ENCODE results near the gene LYRM1. TPM values are rescaled to one million over a fixed set of nuclear protein-coding genes. Genes with fewer than 3 reads are reported as not detected.

LYRM1 gene, protein sequence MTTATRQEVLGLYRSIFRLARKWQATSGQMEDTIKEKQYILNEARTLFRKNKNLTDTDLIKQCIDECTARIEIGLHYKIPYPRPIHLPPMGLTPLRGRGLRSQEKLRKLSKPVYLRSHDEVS
- 10 to 100 TPM in 5 of 6 donors, 1 to 10 TPM in 1; 9.9 to 17.5 (median 14.4) TPM for total RNA-seq
- polyA plus RNA-seq = 10 to 100 TPM; 21.5 to 30.9 TPM

DNA sequence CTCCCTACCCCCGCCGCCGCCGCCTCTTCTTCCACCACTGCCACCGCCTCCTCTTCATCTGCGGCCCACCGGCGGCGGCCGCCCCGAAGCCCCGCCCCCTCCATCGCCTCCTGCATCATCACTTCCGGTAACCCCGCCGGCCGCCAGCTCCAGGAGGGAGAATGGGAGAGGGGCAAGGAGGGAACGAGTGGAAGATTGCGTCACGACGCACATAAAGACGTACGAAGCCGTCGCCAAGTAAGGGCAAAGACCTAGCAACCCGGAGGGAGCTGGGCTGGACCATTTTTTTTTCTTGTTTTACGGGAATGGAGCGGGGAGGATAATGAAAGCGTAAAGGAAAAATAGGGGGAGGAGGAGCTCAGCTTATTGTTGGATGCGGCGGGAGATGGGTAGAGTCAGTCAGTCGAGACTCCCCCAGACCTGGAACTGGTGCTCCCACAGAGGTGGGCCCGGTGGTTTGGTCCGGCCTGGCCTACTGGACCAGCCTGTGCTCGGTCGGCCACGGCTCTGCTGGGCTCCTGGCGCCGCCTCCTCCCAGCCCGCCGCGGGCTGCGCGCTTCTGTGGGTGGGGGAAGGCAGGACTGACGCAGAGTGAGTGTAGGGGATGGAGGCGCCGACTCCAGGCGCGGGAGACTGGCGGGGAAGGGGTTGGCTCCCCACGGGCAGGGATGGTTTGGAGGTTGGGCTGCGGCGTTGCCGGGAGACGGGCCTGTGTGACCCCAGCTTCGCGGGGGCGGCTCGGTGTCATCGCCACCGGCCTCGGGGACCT, at the start of gene LYRM1, which contains the start of gene DCUN1D3:
LYRM1 (plus strand) TSS at position 473 of the 769 bp plus-strand sequence. CDS start 14,785 bp downstream, outside the sequence.
DCUN1D3 (minus strand) TSS at position 60 of the 769 bp plus-strand sequence. CDS start 37,820 bp downstream, outside the sequence.
- FAIRE-seq (peak; percentile 64), ATAC-seq (peak; percentile 84 to 92 (median 90)), DNase-seq (peak; percentile 93 to 97 (median 96))
- 0 to 1% methylated on average over 61 to 62 of the region's 62 CpGs for WGBS, 2 donors
- TF ChIP-seq, protein P1, sequence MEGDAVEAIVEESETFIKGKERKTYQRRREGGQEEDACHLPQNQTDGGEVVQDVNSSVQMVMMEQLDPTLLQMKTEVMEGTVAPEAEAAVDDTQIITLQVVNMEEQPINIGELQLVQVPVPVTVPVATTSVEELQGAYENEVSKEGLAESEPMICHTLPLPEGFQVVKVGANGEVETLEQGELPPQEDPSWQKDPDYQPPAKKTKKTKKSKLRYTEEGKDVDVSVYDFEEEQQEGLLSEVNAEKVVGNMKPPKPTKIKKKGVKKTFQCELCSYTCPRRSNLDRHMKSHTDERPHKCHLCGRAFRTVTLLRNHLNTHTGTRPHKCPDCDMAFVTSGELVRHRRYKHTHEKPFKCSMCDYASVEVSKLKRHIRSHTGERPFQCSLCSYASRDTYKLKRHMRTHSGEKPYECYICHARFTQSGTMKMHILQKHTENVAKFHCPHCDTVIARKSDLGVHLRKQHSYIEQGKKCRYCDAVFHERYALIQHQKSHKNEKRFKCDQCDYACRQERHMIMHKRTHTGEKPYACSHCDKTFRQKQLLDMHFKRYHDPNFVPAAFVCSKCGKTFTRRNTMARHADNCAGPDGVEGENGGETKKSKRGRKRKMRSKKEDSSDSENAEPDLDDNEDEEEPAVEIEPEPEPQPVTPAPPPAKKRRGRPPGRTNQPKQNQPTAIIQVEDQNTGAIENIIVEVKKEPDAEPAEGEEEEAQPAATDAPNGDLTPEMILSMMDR (IDR thresholded peaks at IDR 0.05) = no peak
- H3K9me3 ChIP-seq = no peaks in the 10 kb centered on the region
- H3K27me3 ChIP-seq = no peaks in the 10 kb centered on the region
- peaks cover 12 to 50% (median 19%) of the 10 kb centered on the region in 3 donors for H3K4me1 ChIP-seq
- H3K27ac ChIP-seq = peak within 1 kb of the TSS; percentile 87 to 95 (median 92)
- no peaks in the 10 kb centered on the region for H3K36me3 ChIP-seq
- peak within 1 kb of the TSS; percentile 62 to 84 (median 70) for H3K4me3 ChIP-seq
- intact Hi-C loops (cut with DNase I) = no loop called here

DNA sequence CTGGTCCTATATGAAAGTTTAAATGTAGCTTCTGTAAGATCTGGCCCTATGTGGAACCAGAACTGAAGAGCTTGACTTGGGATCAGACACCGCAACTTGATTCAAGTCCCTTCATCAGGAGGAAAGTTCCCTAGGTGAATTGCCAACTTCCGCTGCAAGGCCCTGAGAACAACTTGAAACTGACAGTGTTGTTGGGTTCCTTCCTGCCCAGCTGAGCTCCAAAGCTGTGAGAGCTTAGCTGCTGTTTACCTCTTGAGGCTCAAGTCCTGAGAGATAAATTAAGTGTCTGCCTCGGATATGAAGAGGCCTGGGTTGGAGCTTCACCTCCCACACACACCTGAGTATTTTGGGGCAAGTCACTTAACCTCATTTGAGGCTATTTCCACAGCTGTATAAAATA, 49.6 kb upstream of the LYRM1 start:
- ATAC-seq (no peak), FAIRE-seq (no peak), DNase-seq (no peak)
- intact Hi-C loops (cut with DNase I) = no loop called here
- H3K4me1 ChIP-seq = peaks cover 5 to 14% (median 5%) of the 10 kb centered on the region in 3 donors
- no peaks in the 10 kb centered on the region for H3K9me3 ChIP-seq
- no peak overlapping the region for H3K4me3 ChIP-seq
- H3K36me3 ChIP-seq = no peaks in the 10 kb centered on the region
- TF ChIP-seq, protein P1 (IDR thresholded peaks at IDR 0.05) = no peak
- no peaks in the 10 kb centered on the region for H3K27me3 ChIP-seq
- WGBS, 2 donors = 71 to 77% methylated on average over 3 of the region's 3 CpGs
- peak overlapping the region; percentile 9 to 43 (median 22) for H3K27ac ChIP-seq

DNA sequence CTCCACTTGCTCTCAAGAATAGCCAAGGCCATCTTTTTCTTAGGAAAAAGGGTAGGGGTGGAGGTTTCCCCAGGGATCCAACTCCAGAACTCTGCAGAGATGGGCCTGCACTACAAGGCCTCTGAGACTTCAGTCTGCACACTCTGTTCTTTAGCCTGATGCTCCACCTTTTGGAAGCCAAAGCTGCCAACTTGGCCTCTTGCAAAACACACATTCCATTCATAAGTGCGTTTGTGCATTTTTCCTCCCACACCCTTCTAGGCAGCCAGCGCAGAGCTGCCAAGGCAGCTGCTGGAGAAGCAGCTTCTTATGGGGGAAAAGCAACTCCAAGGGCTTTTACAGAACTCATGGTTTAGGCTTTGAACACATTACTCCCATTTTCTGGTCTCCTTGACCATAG, 49.0 kb upstream of the LYRM1 start:
- ATAC-seq = peak; percentile 67 to 82 (median 74)
- no peak for FAIRE-seq
- no peaks in the 10 kb centered on the region for H3K27me3 ChIP-seq
- no peak overlapping the region for H3K4me3 ChIP-seq
- 38 to 40% methylated on average over 2 of the region's 2 CpGs for WGBS, 2 donors
- TF ChIP-seq, protein P1 (IDR thresholded peaks at IDR 0.05) = no peak
- H3K4me1 ChIP-seq = peaks cover 5 to 14% (median 5%) of the 10 kb centered on the region in 3 donors
- no peaks in the 10 kb centered on the region for H3K36me3 ChIP-seq
- intact Hi-C loops (cut with DNase I) = no loop called here
- H3K27ac ChIP-seq = peak overlapping the region in 3 of 4 donors; percentile 9 to 34 (median 10)
- H3K9me3 ChIP-seq = no peaks in the 10 kb centered on the region
- peak in 4 of 6 donors; percentile 31 to 53 (median 38) for DNase-seq

DNA sequence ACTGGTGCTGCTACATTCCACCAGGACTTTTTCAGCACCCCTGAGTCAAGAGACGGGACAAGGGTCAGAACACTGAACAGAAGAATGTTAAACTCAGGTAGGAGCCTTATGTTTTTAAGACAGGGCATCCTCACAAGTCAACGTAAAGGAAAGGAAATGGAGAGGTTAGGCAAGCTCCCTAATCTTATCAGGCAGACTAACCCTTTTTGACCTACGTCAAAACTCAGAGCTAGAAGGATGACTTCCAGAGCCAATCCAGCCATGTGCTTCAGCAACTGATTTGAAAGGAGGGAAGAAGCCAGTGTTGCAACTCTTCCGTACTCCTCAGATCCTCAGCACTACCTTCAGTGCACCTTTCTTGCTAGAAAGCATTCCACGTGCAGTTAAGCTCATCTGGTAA, 47.4 kb upstream of the LYRM1 start:
- WGBS, 2 donors = 77 to 79% methylated on average over 5 of the region's 5 CpGs
- Histone ChIP-seq H3K9me3 (no peaks in the 10 kb centered on the region), H3K27ac (no peak overlapping the region), H3K36me3 (no peaks in the 10 kb centered on the region), H3K4me1 (peaks cover 5 to 14% (median 5%) of the 10 kb centered on the region in 3 donors), H3K4me3 (no peak overlapping the region), H3K27me3 (no peaks in the 10 kb centered on the region)
- intact Hi-C loops (cut with DNase I) = no loop called here
- TF ChIP-seq, protein P1 (IDR thresholded peaks at IDR 0.05) = no peak
- ATAC-seq (no peak), DNase-seq (no peak), FAIRE-seq (no peak)
